Panc1 (cell line): ENCODE measurements around the gene DPM3.
A peak's percentile ranks its signal among the peaks of the same experiment; 100 is the strongest.

Experiments used
- CTCF ChIP-seq: fragments of 450-650 bp; IDR thresholded peaks from 2 replicates; pipeline ENCODE4 v1.5.1; 2017; ENCODE audit warnings: mild to moderate bottlenecking
- POLR2AphosphoS5 ChIP-seq: IDR thresholded peaks from 2 replicates; pipeline ENCODE4 v1.6.1; 2012; ENCODE audit warnings: mild to moderate bottlenecking, low read depth, low read length, moderate library complexity
- REST ChIP-seq, 2 experiments: IDR thresholded peaks; 2 replicates each; pipeline ENCODE4 v1.6.1; 2011 to 2012; ENCODE audit warnings: low read depth in 2 of 2, control low read depth in 1 of 2, low read length in 1 of 2, mild to moderate bottlenecking in 1 of 2, moderate library complexity in 1 of 2; ENCODE audit not compliant: insufficient read depth in 1 of 2
- SIN3A ChIP-seq: IDR thresholded peaks from 2 replicates; pipeline ENCODE4 v1.6.1; 2012; ENCODE audit warnings: low read depth, mild to moderate bottlenecking, low read length, moderate library complexity, borderline replicate concordance; ENCODE audit not compliant: insufficient read depth
- TCF7L2 ChIP-seq: IDR thresholded peaks from 2 replicates; pipeline ENCODE4 v1.6.1; 2011; ENCODE audit warnings: mild to moderate bottlenecking, low read depth, low read length, inconsistent platforms

GRCh38 chr1:155176544-155177071 is 36.3 kb upstream of the DPM3 start:
- TF ChIP-seq SIN3A: no peak
- peak; percentile 93 for TF ChIP-seq CTCF
- TF ChIP-seq POLR2AphosphoS5: no peak
- TF ChIP-seq REST (IDR thresholded peaks at IDR 0.05; ENCODE audit: insufficient read depth in 1 of 2, low read depth in 2 of 2, low read length in 1 of 2): no peak
- TF ChIP-seq TCF7L2: peak; percentile 49; the same call in 1 of the 2 replicates
